Right kidney (tissue), 1 donor: ENCODE results near the gene GALNT1.

Experiments used
- DNase-seq: peaks from one replicate; pipeline ENCODE4 v3.0.0-alpha.2; 2016

GALNT1 gene

DNA sequence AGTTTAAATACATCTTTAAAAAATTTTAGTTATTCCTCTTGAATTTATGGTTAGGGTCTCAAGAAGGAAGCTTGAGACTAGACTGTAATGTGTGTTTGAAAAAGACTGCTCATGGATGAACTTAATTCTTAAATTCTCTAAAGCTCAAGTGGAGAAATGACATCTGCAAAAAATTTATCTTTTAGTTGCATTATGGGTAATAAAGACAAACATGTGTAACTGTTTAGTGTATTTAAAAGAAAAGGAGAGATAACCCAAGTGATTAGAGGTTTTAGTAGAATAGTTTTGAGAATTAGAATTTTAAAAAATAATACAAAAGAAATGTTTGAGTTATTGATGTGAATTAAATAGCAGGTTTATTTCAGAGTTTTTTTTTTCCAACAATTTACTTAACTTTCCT, 36.7 kb downstream of the GALNT1 start:
- no peak for DNase-seq

DNA sequence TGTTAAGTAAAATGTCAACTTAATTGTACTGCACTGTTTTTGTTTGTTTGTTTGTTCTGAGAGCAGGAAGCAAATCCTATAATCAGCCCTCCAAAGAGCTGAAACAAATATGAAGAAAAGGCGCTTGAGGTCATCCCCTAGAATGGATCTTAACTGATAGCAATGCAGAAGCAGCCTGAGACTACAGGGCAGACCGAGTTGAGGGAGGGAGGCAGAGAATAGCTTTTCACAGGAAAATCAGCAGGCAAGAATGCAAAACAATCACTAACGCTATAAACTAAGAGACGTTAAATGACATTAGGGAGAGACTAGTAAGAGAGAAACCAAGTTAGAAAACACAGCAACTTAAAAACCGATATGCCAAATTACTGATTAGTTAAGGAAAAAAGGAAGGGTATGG, 37.2 kb downstream of the GALNT1 start:
- no peak for DNase-seq

DNA sequence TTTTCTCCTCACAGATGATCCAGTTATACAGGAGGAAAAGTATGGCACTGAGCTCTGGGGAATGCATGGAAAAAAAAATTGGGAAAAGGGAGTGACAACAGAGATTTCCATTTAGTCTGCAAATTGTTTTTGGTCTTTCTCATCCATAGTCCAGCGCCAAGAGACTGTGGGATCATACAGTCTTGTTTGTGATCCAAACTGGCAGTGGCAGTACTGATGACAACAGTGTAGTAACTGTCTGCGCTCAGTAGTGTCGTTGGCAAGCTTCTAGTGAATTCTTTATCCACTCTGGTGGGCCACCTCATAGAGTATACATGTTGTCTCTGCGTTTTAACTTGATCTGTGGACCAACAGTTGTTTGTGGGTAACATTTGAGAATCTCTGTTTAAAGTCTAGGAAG, 37.9 kb downstream of the GALNT1 start:
- no peak for DNase-seq

DNA sequence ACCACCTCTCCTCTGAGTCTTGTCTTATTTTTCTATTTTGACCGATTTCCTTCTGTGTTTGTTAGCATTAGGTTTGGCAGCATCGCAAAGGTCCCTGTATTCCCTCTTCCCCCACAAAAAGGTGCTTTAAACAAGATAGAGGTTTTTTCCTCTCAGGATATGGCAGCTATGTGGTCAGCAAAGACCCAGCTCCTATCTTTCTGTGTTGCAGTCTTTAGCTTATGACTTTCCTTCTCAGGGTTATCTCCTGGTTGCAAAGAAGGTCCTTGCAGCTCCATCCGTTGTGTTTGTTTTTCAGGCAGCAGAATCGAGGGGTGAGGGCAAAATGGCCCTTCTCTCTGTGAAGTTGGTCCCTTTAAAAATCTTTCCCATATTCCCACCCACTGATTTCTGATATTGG, 38.4 kb downstream of the GALNT1 start:
- no peak for DNase-seq

DNA sequence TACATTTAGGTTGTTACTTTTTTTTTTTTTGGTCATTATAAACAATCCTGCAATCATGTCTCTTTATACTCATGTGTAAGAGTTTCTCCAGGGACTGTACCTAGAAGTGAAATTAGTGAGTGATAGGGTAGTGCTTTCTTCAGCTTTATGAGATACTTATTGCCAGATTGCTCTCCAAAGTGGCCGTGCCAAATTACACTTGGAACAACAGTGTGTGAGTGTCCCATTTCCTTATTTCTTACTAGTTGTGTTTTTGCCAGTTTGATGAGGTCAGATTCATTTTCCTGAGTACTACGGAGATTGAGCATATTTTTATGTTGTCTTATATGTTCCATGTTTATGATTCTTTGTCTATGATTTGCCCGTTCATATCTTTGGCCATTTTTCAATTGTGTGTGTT, 39.2 kb downstream of the GALNT1 start:
- no peak for DNase-seq

DNA sequence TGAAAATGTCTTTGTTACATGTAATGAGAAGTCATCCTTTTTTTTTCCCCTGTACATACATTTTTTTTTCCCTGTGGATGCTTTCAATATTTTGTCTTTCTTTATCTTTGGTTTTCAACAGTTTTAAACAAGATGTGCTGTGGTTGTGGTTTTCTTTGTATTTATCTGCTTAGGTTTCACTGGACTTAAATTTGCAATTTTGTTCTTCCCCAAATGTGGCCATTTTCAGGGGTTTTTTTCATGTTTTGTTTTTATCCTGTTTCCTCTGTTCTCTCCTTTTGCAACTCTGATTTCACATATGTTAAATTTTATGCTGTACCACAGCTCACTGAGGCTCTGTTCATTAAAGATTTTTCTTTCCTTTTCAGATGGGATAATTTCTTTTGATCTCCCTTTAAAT, 41.7 kb downstream of the GALNT1 start:
- DNase-seq = no peak

DNA sequence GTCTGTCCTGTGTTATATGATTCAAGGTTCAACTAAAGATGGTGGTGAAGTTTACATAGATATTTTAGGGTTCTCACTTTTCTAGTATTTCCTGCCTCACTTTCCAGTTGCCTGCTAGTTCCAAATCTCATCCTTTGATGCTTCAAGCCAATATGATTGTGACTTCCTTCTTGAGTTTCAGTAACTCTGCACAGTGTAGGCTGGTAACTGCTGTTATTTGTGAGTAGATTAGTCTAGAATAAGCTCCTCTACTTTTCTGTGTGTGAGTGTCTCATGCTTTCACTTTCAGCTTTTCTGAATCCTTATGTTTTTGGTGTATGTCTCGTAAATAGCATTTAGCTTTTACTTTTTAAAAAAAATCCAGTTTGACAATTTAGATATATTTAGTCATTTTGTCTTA, 42.6 kb downstream of the GALNT1 start:
- no peak for DNase-seq

DNA sequence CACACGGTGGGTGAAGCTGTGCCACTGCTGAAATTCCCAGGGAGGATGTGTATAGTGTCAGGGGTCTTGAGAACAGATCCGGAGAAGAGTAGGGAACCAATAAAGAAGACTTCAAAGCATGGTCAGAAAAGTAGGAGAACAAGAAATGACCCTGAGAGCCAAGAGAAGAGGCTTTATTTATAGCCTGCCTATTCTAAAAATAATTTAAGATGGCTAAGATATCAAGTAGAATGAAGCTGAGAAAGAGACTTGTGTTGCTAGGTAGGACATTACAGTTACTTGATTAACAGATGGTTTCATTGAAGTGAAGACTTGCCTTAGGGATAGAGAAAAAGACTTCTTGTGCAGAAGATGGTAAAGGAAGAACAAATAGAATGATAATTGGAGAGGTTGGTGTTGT, 43.7 kb downstream of the GALNT1 start:
- no peak for DNase-seq

DNA sequence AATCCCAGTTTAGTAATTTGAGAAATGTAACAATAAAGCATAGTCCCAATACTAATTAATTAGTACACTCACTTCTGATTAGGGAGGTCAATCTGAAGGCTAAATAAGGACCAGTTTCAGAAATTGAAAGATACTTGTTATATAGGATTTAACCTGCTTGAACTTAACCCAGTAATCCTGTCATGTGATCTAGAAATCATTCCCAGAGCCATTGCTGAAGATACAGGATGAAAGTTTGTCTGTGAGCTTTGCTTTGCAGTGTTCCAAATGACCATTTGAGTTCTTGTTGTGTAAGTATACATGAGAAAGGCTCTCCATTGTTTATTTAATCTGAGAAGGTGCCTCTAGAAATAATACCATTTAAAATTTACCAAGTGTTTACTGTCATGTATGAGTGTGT, 52.2 kb downstream of the GALNT1 start:
- DNase-seq = no peak

DNA sequence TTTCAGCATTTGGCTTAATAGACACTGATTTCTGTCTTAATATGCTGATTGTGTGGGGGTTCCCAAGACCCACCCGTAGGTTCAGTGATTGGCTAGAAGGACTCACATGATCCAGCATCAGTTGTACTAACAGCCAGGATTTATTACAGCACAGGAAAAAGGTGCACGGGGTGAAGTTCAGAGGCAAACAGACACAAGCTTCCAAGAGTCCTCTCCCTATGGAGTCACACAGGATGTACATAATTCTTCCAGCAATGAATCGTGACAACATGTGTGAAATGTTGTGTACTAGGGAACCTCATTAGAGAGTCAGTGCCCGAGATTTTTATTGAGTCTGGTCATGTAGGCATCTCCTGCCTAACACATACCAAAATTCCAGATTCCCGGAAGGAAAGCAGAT, 52.8 kb downstream of the GALNT1 start:
- no peak for DNase-seq

DNA sequence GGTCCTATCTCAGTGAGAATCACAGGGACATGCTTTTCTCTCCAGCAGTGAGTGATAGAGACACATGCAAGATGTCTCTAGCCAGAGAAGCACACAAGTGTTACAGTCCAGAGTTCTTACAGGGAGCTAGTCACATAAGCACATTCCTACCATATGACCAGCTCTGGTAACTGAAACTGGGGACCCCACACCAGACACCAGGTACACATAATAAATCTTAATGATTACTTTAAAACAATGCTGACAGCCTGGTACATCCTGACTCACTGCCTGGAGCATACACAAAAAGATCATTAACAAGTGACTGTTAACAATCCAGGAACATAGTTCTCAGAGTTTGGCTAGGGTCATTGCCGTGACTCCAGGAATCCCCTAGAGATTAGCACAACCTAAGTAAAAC, 53.6 kb downstream of the GALNT1 start:
- no peak for DNase-seq

DNA sequence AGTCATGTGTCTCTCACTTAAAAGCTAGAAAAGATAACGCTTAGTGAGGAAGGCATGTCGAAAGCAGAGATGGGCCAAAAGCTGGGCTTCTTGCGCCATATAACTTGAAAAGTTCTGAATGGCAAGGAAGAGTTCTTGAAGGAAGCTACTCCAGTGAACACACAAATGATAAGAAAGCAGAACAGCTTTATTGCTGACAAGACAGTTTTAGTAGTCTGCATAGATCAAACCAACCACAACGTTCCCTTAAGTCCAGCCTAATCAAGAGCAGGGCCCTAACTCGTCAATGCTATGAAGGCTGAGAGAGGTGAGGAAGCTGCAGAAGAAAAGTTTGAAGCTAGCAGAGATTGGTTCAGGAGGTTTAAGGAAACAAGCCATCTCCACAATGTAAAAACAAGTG, 55.7 kb downstream of the GALNT1 start:
- DNase-seq = no peak

DNA sequence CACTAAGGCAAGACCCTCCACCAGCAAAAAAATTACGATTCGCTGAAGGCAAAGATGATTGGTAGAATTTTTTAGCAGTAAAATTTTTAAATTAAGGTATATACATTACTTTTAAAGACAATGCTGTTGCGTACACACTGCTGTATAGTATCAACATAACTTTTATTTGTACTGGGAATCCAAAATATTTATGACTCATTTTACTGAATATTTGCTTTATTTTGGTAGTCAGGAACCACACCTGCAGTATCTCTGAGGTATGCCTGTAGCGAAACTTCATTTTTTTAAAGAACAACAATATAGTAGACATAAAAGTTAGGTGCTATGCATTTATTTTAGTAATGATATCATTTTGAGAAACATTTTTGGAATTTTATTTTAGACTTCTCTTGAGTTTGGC, 57.8 kb downstream of the GALNT1 start:
- no peak for DNase-seq

DNA sequence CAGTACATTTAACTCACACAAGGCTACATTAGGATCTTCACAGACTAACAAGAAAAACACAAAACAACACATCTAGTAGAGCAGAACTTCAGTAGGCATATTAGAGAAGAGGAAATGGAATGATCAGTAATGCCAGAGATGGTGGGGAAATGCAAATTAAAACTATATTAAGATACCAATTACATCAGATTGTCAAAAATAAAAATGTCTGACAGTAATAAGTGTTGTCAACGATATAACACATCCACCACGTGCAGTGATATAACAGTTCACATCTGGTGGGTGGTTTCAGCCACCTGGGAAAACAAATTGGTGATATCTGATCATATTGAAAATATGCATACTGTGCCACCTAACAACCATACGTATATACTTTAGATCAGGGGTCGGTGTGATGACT, 59.9 kb downstream of the GALNT1 start:
- DNase-seq = no peak

DNA sequence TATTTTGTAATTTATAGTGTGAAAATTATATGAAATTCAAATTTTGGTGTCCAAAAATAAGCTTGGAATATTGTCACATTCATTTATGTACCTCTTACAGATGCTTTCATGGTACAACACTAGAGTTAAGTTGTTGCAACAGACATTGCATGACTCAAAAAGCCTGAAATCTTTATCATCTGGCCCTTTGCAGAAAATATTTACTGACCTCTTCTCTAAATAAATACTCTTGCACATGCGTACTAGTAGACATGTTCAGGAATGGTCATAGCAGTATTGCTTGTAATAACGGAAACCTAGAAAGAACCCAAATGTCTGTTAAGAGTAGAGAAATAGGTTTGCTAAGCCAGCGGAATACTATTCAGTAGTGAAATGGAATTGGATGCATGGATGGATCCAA, 60.4 kb downstream of the GALNT1 start:
- DNase-seq = no peak

DNA sequence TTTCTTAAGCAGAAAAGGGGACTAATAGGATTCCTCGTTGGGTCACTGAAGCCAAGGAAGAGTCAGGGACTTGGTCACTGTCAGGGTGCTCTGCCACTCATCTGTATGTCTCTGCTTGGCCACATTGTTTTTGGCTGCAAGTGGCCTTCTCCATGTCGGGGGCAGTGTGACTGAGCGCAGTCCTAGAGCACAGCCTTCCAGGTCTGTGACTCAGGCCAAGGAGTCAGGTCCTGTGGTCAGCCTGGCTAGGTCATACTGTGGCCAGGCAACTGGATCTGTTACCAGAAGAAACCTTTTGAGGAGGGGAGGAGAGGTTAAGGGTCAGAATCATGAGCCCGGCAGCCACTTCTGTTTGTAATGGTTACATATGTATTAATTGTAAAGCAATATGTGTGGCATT, 61.3 kb downstream of the GALNT1 start:
- no peak for DNase-seq

DNA sequence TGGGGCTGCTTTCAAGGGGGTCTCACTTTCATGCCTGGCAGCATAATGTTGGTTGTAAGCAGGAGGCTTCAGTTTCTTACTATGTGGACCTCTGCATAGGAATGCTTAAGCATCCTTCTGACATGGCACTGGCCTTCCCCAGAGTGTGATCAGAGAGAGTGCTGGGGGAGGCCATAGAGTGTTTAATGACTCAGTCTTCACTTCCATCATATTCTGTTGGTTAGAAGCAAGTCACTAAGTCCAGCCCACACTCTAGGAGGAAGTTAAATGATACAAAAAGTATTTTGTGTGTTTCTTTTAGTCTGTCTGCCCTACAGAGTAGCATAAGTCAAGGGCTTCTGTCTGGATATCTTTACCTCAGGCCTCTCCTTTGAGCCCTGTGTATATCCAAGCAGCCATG, 64.9 kb downstream of the GALNT1 start:
- no peak for DNase-seq

DNA sequence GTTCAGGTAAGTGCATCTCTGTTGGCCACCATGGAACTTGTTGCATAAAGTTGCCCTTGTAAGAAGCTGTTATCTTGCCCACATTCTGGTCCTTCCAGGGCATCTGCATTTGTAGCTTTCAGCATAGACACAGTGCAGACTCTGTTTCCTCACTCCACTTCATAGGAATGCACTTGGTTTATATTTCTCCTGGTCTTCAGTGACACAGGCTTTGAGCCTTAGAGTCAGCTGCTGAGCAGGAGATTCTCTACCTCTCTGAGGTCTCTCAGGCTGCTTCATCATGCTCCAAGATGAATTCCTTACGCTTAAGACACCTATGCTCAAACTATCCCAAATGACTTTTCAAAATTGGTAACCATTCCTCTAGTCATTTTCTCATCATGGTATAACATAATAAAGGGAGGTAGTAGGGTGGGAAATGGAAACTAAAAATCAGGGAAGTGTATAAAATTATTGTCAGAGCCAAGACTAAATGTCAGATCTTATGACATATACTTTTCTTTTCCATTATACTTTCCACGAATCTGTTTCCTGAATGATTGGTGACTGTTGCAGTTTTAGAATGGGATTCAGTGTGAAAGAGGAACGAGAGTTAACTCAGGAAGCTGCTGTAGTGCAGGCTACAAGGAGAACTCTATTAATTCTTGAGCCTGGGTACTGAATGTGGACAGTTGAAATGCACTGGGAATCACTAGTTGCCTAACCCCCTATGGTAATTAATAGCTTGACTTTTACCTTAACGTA, 72.0 kb downstream of the GALNT1 start:
- DNase-seq = no peak

DNA sequence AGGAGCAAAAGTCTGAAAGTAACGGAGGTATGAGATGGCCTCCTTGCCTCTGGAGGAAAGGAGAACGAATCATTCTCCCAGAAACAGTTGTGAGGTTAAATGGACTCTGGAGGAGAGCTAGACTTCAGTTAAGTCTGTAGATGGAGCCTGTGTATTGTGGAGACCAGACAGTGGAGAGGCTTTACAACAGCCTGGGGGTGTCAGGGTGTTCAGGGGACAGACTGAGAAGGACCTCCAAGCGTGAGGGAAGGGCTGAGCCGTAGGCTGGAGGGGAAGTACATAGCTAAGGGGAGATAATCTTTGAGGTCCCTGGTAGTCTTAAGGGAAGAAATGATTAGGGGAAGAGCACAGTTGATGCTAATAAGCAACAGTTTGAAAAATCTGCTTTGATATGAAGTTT, 76.6 kb downstream of the GALNT1 start:
- no peak for DNase-seq

DNA sequence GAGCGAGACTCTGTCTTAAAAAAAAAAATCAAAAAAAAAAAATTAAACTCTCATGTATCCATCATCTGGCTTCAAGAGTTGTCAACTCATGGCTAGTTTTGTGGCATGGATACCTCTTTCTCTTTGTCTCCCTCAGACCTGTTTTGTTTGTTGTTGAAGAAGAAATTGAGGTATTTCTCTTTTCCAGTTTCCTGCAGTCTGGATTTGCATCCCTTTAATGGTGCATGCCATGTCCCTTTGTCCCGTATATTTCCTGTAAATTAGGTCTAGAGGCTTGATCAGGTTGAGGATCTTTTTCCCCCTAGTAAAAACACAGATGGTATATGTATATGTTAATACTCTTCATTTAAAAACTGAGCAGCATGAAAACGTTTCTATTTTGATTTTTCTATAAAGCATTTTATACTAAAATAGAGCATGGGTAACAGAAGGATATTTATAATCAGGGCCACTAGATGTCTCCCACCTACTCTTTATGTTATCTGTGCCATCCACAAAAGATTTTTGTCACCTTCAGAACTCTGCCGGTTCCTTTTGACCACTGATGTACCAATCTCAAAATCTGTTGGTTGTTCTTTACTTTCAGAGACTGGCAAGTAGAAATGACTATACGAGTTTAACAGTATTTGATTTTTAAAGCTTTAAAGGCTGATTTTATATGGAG, 80.1 kb downstream of the GALNT1 start:
- DNase-seq = peak; percentile 3

DNA sequence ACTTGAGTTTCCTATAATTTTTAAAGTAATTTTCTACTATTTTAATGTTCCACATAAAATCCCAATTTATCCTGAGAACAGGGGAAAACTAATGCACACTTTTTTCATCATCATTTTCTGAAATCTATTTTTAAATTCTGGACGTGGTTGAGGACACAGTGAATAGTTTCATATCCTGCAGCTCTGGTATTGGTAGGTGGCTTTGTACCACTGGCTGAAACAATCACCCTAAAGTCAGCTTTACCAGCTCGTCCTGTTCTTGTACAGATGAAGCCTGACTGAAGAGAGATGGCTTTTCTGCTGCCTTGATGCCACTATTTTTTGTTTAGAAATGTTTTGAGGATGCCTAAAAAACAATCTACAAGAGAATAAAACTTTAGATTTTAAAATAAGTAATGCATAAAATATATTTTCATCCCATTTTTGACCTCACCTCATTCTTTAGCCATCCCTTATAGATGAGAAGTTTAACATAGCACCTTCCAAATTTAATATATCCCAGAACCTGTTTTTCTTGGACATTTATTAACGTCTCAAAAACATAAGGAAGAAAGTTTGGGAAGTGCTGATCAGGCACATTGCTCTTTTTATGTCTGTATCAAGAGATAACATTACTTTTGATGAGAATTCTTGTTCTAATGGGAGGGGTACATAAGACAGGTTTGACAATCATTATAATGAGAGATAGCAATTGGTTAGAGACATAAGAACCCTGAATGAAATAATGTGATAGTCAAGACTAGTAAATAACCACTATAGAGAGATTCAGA, 80.9 kb downstream of the GALNT1 start:
- no peak for DNase-seq

DNA sequence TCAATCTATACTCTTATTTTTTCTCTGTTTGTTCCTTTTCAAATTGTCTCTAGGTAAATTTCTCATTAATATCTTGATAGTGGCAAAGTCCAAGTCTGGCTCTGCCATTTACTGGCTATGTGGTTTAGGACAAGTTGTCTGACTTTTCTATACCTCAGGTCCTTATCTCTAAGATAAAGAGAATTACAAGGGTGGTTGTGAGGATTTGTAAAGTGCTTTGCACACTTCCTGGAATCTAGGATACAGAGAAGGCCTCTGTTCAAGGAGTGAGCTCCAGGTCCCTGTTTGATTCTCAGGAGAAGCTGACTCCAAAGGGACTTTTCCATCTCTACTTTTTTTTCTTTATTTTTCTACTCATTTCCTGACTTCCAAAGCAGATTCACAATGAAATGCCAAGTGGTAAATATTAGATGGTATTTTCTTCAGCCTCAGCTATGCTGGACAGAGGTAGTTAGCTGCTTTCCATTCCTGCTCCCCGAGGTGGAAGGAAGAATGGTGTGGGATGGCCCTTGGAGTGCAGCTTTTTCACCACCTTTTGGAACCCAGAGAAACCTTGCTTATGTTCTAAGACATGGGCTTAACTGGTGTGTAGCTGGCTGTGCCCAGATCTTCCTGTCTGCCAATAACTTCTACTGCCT, 90.5 kb downstream of the GALNT1 start:
- DNase-seq = no peak

DNA sequence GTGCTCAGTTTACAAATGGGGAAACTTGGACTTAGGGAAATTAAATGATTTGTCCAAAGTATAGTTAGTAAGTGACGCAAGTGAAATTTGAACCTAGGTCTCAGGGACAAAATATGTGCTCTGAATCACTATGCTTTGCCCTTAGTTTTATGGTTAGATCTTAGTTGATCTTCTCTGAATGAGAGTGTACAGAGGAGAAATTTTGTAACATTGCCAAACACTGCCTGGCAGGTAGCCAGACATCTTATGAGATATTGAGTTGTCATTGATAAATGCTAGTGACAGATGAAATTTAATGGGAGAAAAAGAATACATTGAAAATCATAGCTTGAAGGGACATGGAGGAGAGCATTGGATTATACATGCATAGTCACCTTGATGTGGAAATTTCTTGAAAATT, 91.4 kb downstream of the GALNT1 start:
- no peak for DNase-seq
